MCF 10A (cell line): ENCODE measurements around the gene APBA2. TPM values are rescaled to one million over a fixed set of nuclear protein-coding genes. Genes with fewer than 3 reads are reported as not detected.

Source experiments
- BruUV-seq: library from RNA; stranded (reverse); fragments of 400-500 nt; replicated peaks from 2 replicates; lab custom pipeline; 2021; lab: Mats Ljungman, UMichigan
- CTCF ChIA-PET: fragments of 300-600 bp; sonication (Branson Sonifier 250); formaldehyde crosslinking; extraction: SDS; loops from one replicate; lab custom pipeline; 2021; ENCODE audit warnings: antibody characterized with exemption, inconsistent platforms; lab: Yijun Ruan, JAX
- POLR2A ChIA-PET: fragments of 300-600, 350-650 bp; sonication (Branson Sonifier 250); formaldehyde crosslinking; extraction: SDS; loops from one replicate; lab custom pipeline; 2020; ENCODE audit warnings: antibody characterized with exemption, inconsistent platforms; lab: Yijun Ruan, JAX
- DNase-seq: peaks from one replicate; pipeline ENCODE4 v3.0.0-alpha.2; 2018; ENCODE audit not compliant: unreplicated experiment
- H3K27ac Mint-ChIP-seq: one replicate; pipeline ENCODE4 v1.8.0; 2022; ENCODE audit warnings: mild to moderate bottlenecking, low read depth, mixed read lengths; ENCODE audit not compliant: unreplicated experiment
- H3K27me3 Mint-ChIP-seq: one replicate; pipeline ENCODE4 v1.8.0; 2022; ENCODE audit warnings: mixed read lengths; ENCODE audit not compliant: insufficient read depth, unreplicated experiment
- H3K36me3 Mint-ChIP-seq: one replicate; pipeline ENCODE4 v1.8.0; 2022; ENCODE audit warnings: mild to moderate bottlenecking, moderate library complexity, mixed read lengths; ENCODE audit not compliant: insufficient read depth, unreplicated experiment
- H3K4me1 Mint-ChIP-seq: one replicate; pipeline ENCODE4 v1.8.0; 2022; ENCODE audit warnings: mixed read lengths; ENCODE audit not compliant: insufficient read depth, unreplicated experiment
- H3K4me3 Mint-ChIP-seq: one replicate; pipeline ENCODE4 v1.8.0; 2022; ENCODE audit warnings: mild to moderate bottlenecking, moderate library complexity, mixed read lengths; ENCODE audit not compliant: unreplicated experiment
- H3K9me3 Mint-ChIP-seq: one replicate; pipeline ENCODE4 v1.8.0; 2022; ENCODE audit warnings: mixed read lengths; ENCODE audit not compliant: unreplicated experiment
- CTCF ChIP-seq: fragments of 200-600 bp; IDR thresholded peaks from one replicate; pipeline ENCODE4 v1.8.0; 2022; ENCODE audit warnings: antibody characterized with exemption, mild to moderate bottlenecking; ENCODE audit not compliant: unreplicated experiment
- intact Hi-C: fragments of 100-400 bp; cut with micrococcal nuclease; formaldehyde crosslinking; loops from 2 replicates; pipeline ENCODE4 v1.14.1; 2022
- total RNA-seq: library from RNA; stranded (reverse); gene quantifications from 2 replicates; pipeline ENCODE4 v1.2.3, GENCODE V29; 2022

APBA2 gene
- total RNA-seq, 1 experiment from 2014 or later: not detected

GRCh38 chr15:28985691-28986090 lies 99.9 kb downstream of the APBA2 start:
- H3K27ac Mint-ChIP-seq: no peak overlapping the region
- CTCF ChIA-PET: no interaction called here
- POLR2A ChIA-PET: no interaction called here

GRCh38 chr15:28986108-28986507 lies 100.3 kb downstream of the APBA2 start:
- intact Hi-C loops: no loop called here
- H3K36me3 Mint-ChIP-seq: no peaks in the 10 kb centered on the region
- no peak overlapping the region for H3K4me3 Mint-ChIP-seq
- TF ChIP-seq CTCF: no peak
- H3K27ac Mint-ChIP-seq: no peak overlapping the region
- peaks cover 10% of the 10 kb centered on the region for H3K27me3 Mint-ChIP-seq
- DNase-seq: no peak
- no peaks in the 10 kb centered on the region for H3K9me3 Mint-ChIP-seq
- POLR2A ChIA-PET: no interaction called here
- CTCF ChIA-PET: no interaction called here
- no TSS peak for BruUV-seq
- H3K4me1 Mint-ChIP-seq: no peaks in the 10 kb centered on the region

More at GRCh38 chr15:28985691-28986090, 99.9 kb downstream of the APBA2 start:
- TF ChIP-seq CTCF: no peak
- no TSS peak for BruUV-seq
- Mint-ChIP-seq H3K27me3 (peaks cover 14% of the 10 kb centered on the region), H3K9me3 (no peaks in the 10 kb centered on the region), H3K36me3 (no peaks in the 10 kb centered on the region), H3K4me3 (no peak overlapping the region), H3K4me1 (no peaks in the 10 kb centered on the region)
- intact Hi-C loops: no loop called here
- DNase-seq: no peak

- intact Hi-C loops: no loop called here
- Mint-ChIP-seq H3K9me3 (no peaks in the 10 kb centered on the region), H3K27me3 (peaks cover 4% of the 10 kb centered on the region), H3K36me3 (no peaks in the 10 kb centered on the region), H3K27ac (no peak overlapping the region), H3K4me3 (no peak overlapping the region), H3K4me1 (no peaks in the 10 kb centered on the region)
- no TSS peak for BruUV-seq
- ChIA-PET CTCF (interaction anchor here (0.6 kb wide), 1 partner anchor 113 kb away, joined by 3 read pairs; no protein-coding TSS in a partner anchor), POLR2A (no interaction called here)
- DNase-seq: no peak
- TF ChIP-seq CTCF: no peak
Measured at GRCh38 chr15:28986726-28987125, 101.0 kb downstream of the APBA2 start.

GRCh38 chr15:28987337-28987736 lies 101.6 kb downstream of the APBA2 start:
- Mint-ChIP-seq H3K4me1 (no peaks in the 10 kb centered on the region), H3K27ac (no peak overlapping the region), H3K4me3 (no peak overlapping the region), H3K27me3 (no peaks in the 10 kb centered on the region), H3K36me3 (no peaks in the 10 kb centered on the region), H3K9me3 (no peaks in the 10 kb centered on the region)
- ChIA-PET POLR2A (no interaction called here), CTCF (interaction anchor here (0.6 kb wide), 1 partner anchor 113 kb away, joined by 3 read pairs; no protein-coding TSS in a partner anchor)
- TF ChIP-seq CTCF: no peak
- BruUV-seq: no TSS peak
- intact Hi-C loops: no loop called here
- DNase-seq: no peak
